Hepatic stellate cell (primary cell): ENCODE data around the gene NFIX.

Experiments
- DNase-seq: peaks from one replicate; pipeline ENCODE4 v3.0.0; 2011; ENCODE audit warnings: low spot score

Gene NFIX

DNA sequence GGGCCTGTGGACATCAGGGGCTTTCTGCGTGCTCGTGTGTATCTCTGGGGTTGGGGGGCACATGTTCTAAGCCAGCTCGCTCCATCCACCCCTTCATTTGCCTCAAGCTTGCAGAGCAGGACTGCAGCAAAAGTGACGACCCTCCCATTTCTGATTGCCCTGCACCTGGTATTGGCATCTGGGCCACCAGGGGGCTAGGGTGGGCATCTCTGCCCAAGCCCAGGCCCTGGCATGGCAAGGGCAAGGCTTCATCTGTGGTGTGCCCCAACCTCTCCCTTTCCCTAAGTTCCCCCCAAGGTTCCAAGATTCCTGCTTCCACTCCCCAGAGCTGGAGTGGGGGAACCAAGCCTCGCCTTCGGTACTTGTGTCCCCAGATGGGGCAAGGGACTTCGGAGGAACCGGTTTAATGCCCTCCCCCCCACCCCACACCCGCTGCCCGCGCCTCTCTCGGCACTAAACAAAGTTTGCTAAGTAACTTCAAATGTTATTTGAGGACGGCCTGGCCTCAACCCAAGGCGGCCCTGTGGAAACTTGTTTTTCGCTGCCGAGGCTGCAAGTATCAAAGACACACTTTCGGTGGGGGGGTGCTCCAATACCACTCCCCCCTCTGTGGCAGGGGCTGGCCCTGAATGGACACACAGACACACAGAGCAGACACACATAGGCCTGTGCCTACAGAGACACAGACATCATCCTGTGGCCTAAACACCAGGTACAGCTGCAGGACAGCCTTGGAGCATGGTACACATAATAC is 12.2 kb downstream of the NFIX start:
- no peak for DNase-seq

GRCh38 chr19:13008926-13009787 is 13.9 kb downstream of the NFIX start:
- no peak for DNase-seq

DNA sequence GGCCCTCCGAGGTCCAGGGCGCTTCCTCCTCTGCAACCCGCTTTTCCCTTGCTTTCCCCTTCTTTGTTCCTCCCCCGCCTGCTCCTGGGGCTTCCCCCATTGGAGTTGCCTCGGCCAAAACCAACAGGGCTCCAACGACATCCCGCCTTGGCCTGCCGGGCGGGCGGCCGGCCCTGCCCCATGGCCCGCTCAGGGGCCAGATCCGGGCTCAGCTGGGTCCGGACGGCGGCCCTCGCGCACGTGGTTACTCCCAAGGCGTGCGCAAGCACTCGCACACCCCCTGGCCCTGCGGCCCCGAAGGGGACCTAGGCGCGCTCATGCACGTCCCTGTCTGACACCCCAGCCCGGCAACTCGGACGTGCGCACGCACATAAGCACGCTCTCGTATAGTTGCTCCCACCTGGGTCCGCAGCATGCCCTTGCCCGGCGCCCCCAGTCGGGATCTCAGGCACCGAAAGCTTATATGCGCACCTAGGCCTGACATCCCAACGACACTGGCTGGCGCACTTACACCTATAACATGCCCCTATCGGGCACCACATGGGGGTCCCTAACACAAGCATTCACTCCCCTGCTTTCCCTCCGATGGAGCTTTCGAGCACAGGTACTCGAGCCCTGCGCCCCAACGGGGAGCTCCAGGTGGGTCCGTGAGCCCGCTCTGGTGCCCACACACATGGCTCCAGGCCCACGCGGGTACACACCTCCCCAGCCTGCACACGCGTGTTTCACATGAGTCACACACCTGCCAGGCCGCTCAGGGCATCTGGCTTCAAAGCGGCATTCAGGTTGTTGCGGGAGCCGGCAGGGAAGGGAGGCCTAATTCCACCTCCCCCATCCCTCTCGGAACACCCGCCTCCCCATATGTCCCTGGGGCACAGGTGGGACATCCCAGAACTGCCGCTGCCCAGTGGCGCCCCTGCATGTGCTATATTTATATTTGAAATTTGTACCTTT is 15.0 kb downstream of the NFIX start:
- no peak for DNase-seq

DNA sequence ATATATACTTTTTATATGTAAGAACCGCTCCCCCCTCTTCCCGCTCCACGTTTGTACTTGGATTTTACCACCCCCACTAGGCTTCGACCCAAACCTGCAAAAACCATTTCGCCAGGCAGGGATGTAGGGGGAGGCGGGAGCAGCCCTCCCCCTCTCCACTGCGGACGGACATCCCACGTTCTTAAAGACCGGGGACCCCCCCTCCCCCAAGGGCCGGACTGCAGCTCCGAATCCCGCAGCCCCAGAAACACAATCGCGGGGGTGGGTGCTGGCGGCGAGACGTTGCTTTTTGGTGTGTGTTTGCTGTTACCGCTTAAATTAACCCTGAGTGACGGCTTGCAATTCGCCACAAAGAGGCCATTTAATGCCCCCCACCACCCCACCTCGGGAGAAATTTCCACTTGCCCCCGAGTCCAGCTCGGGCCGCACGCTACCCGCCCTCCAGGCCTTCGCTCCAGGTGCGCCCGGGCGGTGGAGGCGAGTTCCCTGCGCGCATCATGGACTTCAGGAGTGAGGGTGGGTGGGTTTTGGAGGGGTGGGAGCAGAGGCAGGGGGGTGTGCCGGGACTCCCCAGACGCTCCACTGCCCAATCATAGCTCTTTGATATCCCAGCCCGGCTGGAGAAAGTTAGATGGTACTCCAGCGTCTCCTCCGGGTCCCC is 15.8 kb downstream of the NFIX start:
- no peak for DNase-seq

GRCh38 chr19:13011653-13012389 is 16.5 kb downstream of the NFIX start:
- DNase-seq: no peak

DNA sequence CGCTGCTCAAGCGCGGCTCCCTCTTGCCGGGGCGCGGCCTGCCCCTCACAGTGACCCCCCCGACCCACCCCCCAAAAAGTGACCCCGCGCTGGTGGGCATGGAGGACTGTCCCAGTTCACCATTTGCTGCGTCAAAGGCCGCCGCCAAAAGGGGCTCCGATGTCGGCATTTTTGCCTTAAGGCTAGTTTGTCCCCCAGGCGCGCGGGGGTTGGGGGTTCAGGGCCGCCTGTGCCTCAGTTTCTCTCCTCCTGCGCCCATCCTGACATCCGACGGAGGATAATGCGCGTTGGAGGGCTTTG is 17.1 kb downstream of the NFIX start:
- no peak for DNase-seq

DNA sequence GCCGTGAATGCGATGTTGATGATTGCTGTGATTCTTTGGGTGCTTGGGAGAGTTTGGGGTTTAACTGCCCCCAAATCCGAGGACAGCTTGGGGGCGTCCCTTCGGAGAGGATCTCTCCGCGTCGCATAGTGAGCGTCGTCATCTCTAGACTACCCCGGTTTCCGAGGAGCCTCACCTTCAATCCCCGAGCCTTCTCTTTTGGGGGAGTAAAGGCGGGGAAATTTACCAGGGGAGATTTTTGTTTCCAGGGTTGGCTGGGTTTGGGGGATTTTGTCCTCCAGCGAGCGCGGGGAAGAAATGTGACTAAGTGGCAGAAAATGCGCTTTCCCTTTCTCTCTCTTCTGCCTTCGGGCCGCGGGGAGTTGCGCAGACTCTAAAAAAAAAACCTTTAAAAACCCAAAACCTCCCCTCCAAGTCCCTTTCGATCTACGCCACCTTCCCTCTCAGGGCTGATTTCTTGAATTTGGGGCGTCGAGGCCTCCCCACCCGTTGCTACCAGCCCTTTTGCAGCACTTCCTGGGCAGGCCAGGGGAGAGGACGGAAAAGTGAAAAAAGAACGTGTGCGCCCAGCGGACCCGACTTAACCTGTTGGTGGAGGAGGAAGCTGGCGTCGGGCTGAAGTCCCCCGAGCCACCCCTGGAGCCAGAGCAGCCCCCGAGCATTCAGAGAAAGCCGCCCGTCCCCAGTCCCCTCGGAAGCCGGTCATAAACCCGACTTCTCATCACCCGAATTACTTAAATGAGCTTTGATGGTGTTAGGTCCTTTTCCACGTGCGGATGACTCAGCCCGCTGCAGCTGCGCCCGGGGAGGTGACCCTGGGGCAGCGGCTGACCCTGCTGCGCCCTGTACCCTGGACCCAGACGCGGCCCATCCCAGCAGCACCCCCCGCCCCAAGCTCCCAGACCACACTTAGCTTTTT is 17.7 kb downstream of the NFIX start:
- DNase-seq: peak; percentile 64

DNA sequence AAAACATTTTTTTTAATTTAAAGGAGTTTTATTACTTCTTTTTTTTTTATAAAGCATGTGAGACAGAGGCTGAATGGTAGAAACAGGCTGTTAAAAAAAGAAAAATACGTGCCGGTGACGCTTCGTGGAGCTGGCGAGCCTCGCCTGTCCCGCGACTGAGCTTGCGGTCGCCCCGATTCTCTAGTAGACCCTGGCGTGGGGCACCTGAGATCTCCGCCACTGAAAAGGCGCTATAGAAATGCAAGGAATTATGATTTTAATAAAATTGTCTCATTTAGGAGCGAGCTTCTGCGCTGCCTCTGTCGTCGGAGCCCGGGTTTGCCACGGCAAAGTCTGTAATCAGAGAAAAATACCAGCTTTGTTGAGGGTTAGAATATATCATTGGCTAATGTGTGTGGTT is 18.4 kb downstream of the NFIX start:
- no peak for DNase-seq

- no peak for DNase-seq
These were observed 19.0 kb downstream of the NFIX start for GRCh38 chr19:13014101-13014920.

DNA sequence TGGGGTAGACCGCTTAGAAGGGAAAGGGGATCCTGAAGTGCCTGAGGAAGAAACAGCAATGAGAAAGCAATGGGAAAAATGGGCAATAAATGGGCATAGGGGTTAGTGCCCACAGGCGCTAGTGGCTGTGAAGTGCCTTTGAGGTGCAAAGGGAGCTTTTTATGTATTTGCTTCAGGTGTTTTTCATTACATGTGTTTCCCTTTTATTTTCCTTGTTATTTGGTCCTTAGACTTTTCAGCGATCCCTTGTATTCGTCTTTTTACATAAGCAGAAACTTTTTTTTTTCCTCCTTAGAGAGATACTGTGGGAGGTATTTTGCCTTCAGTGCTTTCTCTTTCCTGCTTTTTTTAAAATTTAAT is 19.6 kb downstream of the NFIX start:
- DNase-seq: no peak

DNA sequence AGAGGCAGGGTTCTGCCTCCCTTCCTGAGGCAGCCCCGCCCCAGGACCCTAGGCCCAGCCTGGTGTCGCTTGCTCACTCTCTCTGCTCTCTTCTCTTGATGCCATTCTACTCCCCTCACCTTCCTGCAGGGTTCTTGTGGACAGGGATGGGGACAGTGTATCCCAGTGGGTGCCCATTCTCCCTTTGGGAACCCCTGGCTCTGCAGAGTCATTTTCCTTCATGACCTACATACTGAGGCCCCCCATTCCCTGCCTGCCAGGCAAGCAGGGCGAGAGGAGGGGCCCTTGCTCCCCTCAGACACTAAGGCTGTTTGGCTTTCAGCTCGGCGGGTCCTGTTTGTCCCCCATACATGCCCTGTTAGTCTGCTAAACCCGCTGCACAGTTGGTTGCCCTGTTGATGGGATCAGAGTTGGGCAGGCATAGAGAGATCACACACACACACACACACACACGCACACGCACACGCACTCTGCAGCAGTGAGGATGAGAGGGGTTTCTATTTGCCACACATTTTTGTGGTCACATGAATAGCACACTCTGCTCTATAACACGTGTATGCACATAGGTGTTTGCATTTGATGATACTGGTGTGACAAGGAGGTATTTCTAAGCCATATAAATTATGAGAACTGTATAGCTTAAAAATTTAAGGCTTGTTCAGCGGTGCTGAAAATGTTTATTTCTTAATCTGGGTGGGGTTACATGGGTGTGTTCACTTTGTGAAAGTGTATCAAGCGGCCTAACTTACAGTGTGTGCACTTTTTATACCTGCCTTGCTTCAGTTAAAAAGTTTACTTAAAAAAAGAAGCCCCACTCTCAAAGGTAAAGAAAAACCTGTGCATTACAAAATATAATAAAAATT is 20.3 kb downstream of the NFIX start:
- no peak for DNase-seq

GRCh38 chr19:13016245-13016627 is 21.0 kb downstream of the NFIX start:
- DNase-seq: no peak

DNA sequence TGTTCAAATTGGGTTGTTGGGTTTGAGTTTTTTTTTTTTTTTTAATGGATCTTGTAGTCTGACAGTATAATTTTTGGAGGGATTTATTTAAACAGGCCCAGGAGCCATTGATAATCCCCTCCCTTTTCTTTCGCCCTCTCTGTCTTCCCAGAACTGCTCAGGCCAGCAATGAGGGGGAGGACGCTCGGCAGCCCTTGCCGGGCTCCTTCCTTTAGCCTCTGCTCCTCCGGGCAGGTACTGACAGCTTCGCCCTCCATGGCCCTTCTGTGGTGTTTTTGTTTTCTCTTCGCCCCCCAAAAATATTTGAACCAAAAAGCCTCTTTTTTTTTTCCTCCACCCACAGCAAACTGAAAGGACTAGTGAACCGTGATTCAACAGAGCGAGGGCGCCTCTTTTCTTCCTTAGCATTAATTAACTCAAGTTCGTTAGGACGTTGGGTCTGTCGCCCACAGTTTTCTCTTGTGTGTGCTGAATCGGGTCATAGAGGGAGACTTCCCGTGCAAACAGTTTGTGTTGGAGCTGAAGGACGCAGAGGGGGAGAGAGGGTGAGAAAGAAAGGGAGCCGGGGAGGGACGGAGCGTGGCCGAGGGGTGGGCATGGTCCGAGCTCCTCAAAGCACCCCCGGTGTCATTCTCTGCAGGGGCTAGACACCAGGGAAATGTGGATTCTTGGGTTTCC is 21.5 kb downstream of the NFIX start:
- DNase-seq: no peak

GRCh38 chr19:13017306-13018034 is 22.2 kb downstream of the NFIX start:
- DNase-seq: no peak

- DNase-seq: peak; percentile 39
These were observed 23.0 kb downstream of the NFIX start for GRCh38 chr19:13018035-13018914.

GRCh38 chr19:13019332-13019731 is 24.1 kb downstream of the NFIX start:
- no peak for DNase-seq
